Kidney (tissue), 14 donors: ENCODE results near the gene TEX35. TPM values are rescaled to one million over a fixed set of nuclear protein-coding genes. Genes with fewer than 3 reads are reported as not detected.
A peak's percentile ranks its signal among the peaks of the same experiment; 100 is the strongest.

ENCODE experiments used
- DNase-seq, 5 donors: peaks; one replicate each; pipeline ENCODE4 v3.0.0-alpha.2; 2013 to 2020
- FAIRE-seq: peaks from 2 replicates; lab custom pipeline; 2012; peaks lifted over from hg19 to GRCh38; lab: Jason Lieb, UNC
- H3K27ac ChIP-seq, 2 donors: one replicate each; pipeline ENCODE4 v1.7.0; 2013; ENCODE audit warnings: low read depth in 2 of 2, low read length in 2 of 2, inconsistent platforms in 1 of 2
- H3K27me3 ChIP-seq: one replicate; pipeline ENCODE4 v1.7.1; 2013; ENCODE audit warnings: low read length, inconsistent platforms; ENCODE audit not compliant: control insufficient read depth, insufficient read depth
- H3K36me3 ChIP-seq, 3 donors: one replicate each; pipeline versions ENCODE4 v1.7.0 to v1.7.1; 2013; ENCODE audit warnings: low read length in 3 of 3, control low read depth in 1 of 3, inconsistent platforms in 1 of 3; ENCODE audit not compliant: insufficient read depth in 3 of 3, control insufficient read depth in 2 of 3
- H3K4me1 ChIP-seq, 3 donors: one replicate each; pipeline versions ENCODE4 v1.7.0 to v1.7.1; 2013; ENCODE audit warnings: low read length in 3 of 3, inconsistent platforms in 1 of 3, low read depth in 1 of 3; ENCODE audit not compliant: control insufficient read depth in 2 of 3, insufficient read depth in 2 of 3
- H3K4me3 ChIP-seq, 3 donors: one replicate each; pipeline versions ENCODE4 v1.7.0 to v1.8.1; 2013; ENCODE audit warnings: low read length in 3 of 3, control low read depth in 1 of 3, inconsistent platforms in 1 of 3
- H3K9ac ChIP-seq, 3 donors: one replicate each; pipeline versions ENCODE4 v1.7.0 to v1.7.1; 2013; ENCODE audit warnings: low read length in 3 of 3, control low read depth in 1 of 3, inconsistent platforms in 1 of 3
- H3K9me3 ChIP-seq, 3 donors: one replicate each; pipeline versions ENCODE4 v1.7.0 to v1.7.1; 2013; ENCODE audit warnings: low read length in 3 of 3, control low read depth in 1 of 3, inconsistent platforms in 1 of 3; ENCODE audit not compliant: control insufficient read depth in 2 of 3, insufficient read depth in 1 of 3
- CTCF ChIP-seq: IDR thresholded peaks from 3 replicates; pipeline ENCODE4 v1.5.1; 2012; ENCODE audit warnings: mild to moderate bottlenecking, moderate library complexity, borderline replicate concordance; ENCODE audit not compliant: insufficient read depth; ENCODE audit errors: extremely low read depth
- intact Hi-C: fragments of 100-400 bp; cut with DNase I; formaldehyde crosslinking; loops from one replicate; pipeline ENCODE4 v1.11.1; 2022
- polyA plus RNA-seq: library from polyadenylated mRNA; stranded (reverse); fragments of 350-450 nt; fragmentation: Illumina TruSeq; extraction: RNeasy Lipid Tissue Mini Kit (QIAGEN cat#74804); gene quantifications from one replicate; pipeline ENCODE4 v1.2.3, GENCODE V29; 2014; ENCODE audit warnings: low read depth, low replicate concordance; ENCODE audit not compliant: insufficient read depth
- total RNA-seq: library from RNA; stranded (reverse); fragmentation: NEBNext Ultra II Directional; extraction: Animal tissue kit (Norgen Biotek cat#: 25700); gene quantifications from one replicate; pipeline ENCODE4 v1.2.1, GENCODE V29; 2021
- donor health status: control.
- donor health status: control.
- donor health status: control.
- donor health status: control.
- donor health status: control.
- donor health status: DM: yes; HTN: yes; CAD: no.
- donor health status: Normal renal cell carcinoma (clear cell type).

TEX35 gene
- total and polyA plus RNA-seq, 2 donors from 2014 or later: not detected

GRCh38 chr1:178484698-178485225 is 28.1 kb upstream of the TEX35 start:
- no peak overlapping the region for H3K4me3 ChIP-seq
- DNase-seq: no peak
- H3K27ac ChIP-seq: no peak overlapping the region
- no peaks in the 10 kb centered on the region for H3K9me3 ChIP-seq
- no peaks in the 10 kb centered on the region for H3K36me3 ChIP-seq
- FAIRE-seq: no peak
- no peak overlapping the region for H3K9ac ChIP-seq
- TF ChIP-seq CTCF: no peak
- peaks cover 0 to 6% (median 0%) of the 10 kb centered on the region in 3 donors for H3K4me1 ChIP-seq
- H3K27me3 ChIP-seq: no peaks in the 10 kb centered on the region
- intact Hi-C loops: no loop called here

- peaks cover 0 to 6% (median 0%) of the 10 kb centered on the region in 3 donors for H3K4me1 ChIP-seq
- no peak overlapping the region for H3K9ac ChIP-seq
- H3K27me3 ChIP-seq: no peaks in the 10 kb centered on the region
- no peak overlapping the region for H3K27ac ChIP-seq
- DNase-seq: no peak
- no peak overlapping the region for H3K4me3 ChIP-seq
- intact Hi-C loops: no loop called here
- no peaks in the 10 kb centered on the region for H3K9me3 ChIP-seq
- TF ChIP-seq CTCF: no peak
- H3K36me3 ChIP-seq: no peaks in the 10 kb centered on the region
- FAIRE-seq: no peak
Observed at GRCh38 chr1:178485541-178485981, 27.3 kb upstream of the TEX35 start.

- DNase-seq (peak in 1 of 5 donors; percentile 20), FAIRE-seq (no peak)
- no peak for TF ChIP-seq CTCF
- H3K4me1 ChIP-seq: peaks cover 0 to 6% (median 0%) of the 10 kb centered on the region in 3 donors
- no peaks in the 10 kb centered on the region for H3K36me3 ChIP-seq
- no peak overlapping the region for H3K4me3 ChIP-seq
- peak overlapping the region in 1 of 3 donors; percentile 24 for H3K9ac ChIP-seq
- no peaks in the 10 kb centered on the region for H3K9me3 ChIP-seq
- H3K27ac ChIP-seq: no peak overlapping the region
- no peaks in the 10 kb centered on the region for H3K27me3 ChIP-seq
- intact Hi-C loops: no loop called here
Observed at GRCh38 chr1:178486100-178487069, 26.5 kb upstream of the TEX35 start.
